ENCODE data around the gene SPARCL1.

DNA sequence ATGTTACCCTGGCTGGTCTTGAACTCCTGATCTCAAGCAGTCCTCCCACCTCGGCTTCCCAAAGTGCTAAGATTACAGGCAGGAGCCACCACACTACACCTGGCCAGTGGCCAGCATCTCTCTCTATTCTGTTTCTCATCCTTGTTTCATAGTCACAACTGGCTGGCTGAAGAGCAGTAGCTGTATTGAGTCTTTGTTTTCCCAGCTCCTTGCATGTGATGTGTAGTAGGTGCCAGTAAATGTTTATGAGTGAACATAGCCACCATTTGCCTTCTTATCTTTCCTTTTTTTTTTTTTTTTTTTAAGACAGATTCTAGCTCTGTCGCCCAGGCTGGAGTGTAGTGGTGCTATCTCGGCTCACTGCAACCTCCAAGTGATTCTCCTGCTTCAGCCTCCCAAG, 83.2 kb downstream of the SPARCL1 start:
- TF ChIP-seq, protein P1, sequence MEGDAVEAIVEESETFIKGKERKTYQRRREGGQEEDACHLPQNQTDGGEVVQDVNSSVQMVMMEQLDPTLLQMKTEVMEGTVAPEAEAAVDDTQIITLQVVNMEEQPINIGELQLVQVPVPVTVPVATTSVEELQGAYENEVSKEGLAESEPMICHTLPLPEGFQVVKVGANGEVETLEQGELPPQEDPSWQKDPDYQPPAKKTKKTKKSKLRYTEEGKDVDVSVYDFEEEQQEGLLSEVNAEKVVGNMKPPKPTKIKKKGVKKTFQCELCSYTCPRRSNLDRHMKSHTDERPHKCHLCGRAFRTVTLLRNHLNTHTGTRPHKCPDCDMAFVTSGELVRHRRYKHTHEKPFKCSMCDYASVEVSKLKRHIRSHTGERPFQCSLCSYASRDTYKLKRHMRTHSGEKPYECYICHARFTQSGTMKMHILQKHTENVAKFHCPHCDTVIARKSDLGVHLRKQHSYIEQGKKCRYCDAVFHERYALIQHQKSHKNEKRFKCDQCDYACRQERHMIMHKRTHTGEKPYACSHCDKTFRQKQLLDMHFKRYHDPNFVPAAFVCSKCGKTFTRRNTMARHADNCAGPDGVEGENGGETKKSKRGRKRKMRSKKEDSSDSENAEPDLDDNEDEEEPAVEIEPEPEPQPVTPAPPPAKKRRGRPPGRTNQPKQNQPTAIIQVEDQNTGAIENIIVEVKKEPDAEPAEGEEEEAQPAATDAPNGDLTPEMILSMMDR (conservative IDR thresholded peaks at IDR 0.05; ENCODE audit: low read length) = no peak
- TF ChIP-seq EZH2phosphoT487 (IDR thresholded peaks at IDR 0.05; ENCODE audit: borderline replicate concordance) = no peak

All from Loucy (cell line).